Right cardiac atrium (tissue), 5 donors: ENCODE data around the gene EBF3. TPM values are rescaled to one million over a fixed set of nuclear protein-coding genes. Genes with fewer than 3 reads are reported as not detected.

Source experiments
- ATAC-seq, 2 donors: fragments of 200-7000 bp; cut with Tn5 transposase; one replicate each; pipeline versions ENCODE4 v1.8.0 to v1.9.1; 2020; ENCODE audit warnings: moderate library complexity in 2 of 2, mild to moderate bottlenecking in 1 of 2
- DNase-seq, 3 donors: peaks; one replicate each; pipeline ENCODE4 v3.0.0-alpha.2; 2020
- H3K27ac ChIP-seq: one replicate; pipeline ENCODE4 v1.5.1; 2013; ENCODE audit warnings: mild to moderate bottlenecking, low read length, control low read depth, moderate library complexity
- H3K27me3 ChIP-seq: one replicate; pipeline ENCODE4 v1.6.1; 2013; ENCODE audit not compliant: control insufficient read depth, insufficient read depth
- H3K4me1 ChIP-seq: one replicate; pipeline ENCODE4 v1.6.1; 2013; ENCODE audit warnings: low read length; ENCODE audit not compliant: control insufficient read depth, insufficient read depth
- H3K4me3 ChIP-seq: one replicate; pipeline ENCODE4 v1.5.1; 2013; ENCODE audit warnings: low read length, control low read depth
- H3K9me3 ChIP-seq: one replicate; pipeline ENCODE4 v1.6.1; 2013; ENCODE audit warnings: low read length; ENCODE audit not compliant: control insufficient read depth
- WGBS: extraction: QIAGEN DNeasy Blood & Tissue Kit; methylation state at CpG from one replicate; pipeline ENCODE4 v1.1.7; 2013; 5-methylcytosine and 5-hydroxymethylcytosine counted together
- intact Hi-C, 4 donors: fragments of 100-400 bp; cut with DNase I; formaldehyde crosslinking; loops; one replicate each; pipeline versions ENCODE4 v1.11.0 to v1.14.0; 2022 to 2023
- polyA plus RNA-seq: library from polyadenylated mRNA; stranded (reverse); fragments of 200-250 nt; gene quantifications from one replicate; pipeline ENCODE4 v1.2.3, GENCODE V29; 2013
- total RNA-seq, 4 donors: library from RNA; stranded (reverse); fragmentation: NEBNext Ultra II Directional; extraction: Animal tissue kit (Norgen Biotek cat#: 25700); gene quantifications; one replicate each; pipeline ENCODE4 v1.2.1, GENCODE V29; 2021
- donor health status: healthy with polysubstance abuse.
- donor health status: DM: no; HTN: yes; CAD: no.
- donor health status: DM: no; HTN: no; CAD: no.
- donor health status: DM: no; HTN: yes; CAD: no; lungs with severe emphysema.
- donor health status: DM: yes; HTN: yes; CAD: no.

The EBF3 gene
- total and polyA plus RNA-seq, 5 donors = 4.4 to 9.7 (median 8.5) TPM

- no peaks in the 10 kb centered on the region for H3K4me1 ChIP-seq
- no peak for DNase-seq
- intact Hi-C loops = loop anchor here in 1 of 4 donors (5.0 kb wide), 1 partner anchor 83 kb away; no protein-coding TSS in a partner anchor
- H3K4me3 ChIP-seq = peak overlapping the region; percentile 75
- WGBS = 31% methylated on average over 15 of the region's 15 CpGs
- H3K27me3 ChIP-seq = no peaks in the 10 kb centered on the region
- no peaks in the 10 kb centered on the region for H3K9me3 ChIP-seq
- no peak overlapping the region for H3K27ac ChIP-seq
- no peak for ATAC-seq
Observed at GRCh38 chr10:129965425-129965808, 1.3 kb upstream of the EBF3 start.

DNA sequence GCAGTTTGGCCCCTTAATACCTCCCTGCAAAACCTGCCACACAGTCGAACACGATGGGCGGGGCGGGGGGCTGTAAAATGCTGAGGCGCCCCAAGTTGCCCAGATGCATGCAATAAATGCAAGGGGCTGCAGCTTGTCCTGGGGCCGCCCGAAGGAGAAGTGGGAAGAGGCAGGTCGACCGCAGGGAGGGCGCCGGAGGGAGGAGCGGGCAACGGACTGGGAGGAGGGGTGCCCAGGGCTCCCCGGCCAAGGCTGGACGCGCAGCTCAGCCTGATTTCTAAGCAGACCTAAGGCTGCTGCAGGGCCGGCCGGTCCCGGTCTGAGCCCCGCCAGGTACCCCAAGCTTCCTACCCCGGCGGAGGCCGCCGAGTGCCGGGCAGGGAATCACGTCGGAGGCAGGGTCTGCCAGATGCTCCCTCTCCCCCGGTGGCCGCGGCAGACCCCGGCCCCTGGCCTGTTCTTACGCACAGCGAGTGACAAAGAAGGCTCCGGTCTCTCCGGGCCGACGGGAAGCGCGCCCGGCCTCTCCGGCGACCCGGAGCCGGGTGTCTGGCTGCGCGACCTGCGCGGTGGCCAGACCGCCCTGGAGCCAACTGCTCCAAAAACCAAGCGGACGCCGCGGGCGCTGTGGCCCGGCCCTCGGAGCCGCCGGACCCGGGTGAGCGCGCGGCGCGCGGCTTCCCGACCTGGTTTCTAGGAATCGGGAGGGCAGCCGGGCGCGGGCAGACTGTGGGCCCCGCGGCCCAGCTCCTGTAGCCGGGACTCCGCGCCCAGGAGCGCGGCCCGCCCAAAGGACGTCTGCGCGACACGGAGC, 744 bp upstream of the EBF3 start:
- Histone ChIP-seq H3K27ac (no peak overlapping the region), H3K9me3 (no peaks in the 10 kb centered on the region), H3K4me3 (peak overlapping the region; percentile 75), H3K27me3 (no peaks in the 10 kb centered on the region), H3K4me1 (no peaks in the 10 kb centered on the region)
- ATAC-seq = peak; percentile 19 to 30
- 4% methylated on average over 82 of the region's 82 CpGs for WGBS
- intact Hi-C loops = loop anchor here in 1 of 4 donors (5.0 kb wide), 2 partner anchors 73 to 83 kb away; no protein-coding TSS in a partner anchor
- peak; percentile 43 to 78 (median 74) for DNase-seq

- H3K4me3 ChIP-seq = peak overlapping the region; percentile 75
- ATAC-seq (no peak), DNase-seq (peak; percentile 47 to 80 (median 77))
- 1% methylated on average over 79 of the region's 79 CpGs for WGBS
- H3K27me3 ChIP-seq = no peaks in the 10 kb centered on the region
- no peaks in the 10 kb centered on the region for H3K4me1 ChIP-seq
- peak overlapping the region; percentile 67 for H3K27ac ChIP-seq
- intact Hi-C loops = loop anchor here in 1 of 4 donors (5.0 kb wide), 1 partner anchor 71 kb away; no protein-coding TSS in a partner anchor
- no peaks in the 10 kb centered on the region for H3K9me3 ChIP-seq
Observed at GRCh38 chr10:129962872-129963640, 1.0 kb downstream of the EBF3 start.

GRCh38 chr10:129962031-129962871, 1.8 kb downstream of the EBF3 start:
- H3K4me1 ChIP-seq = no peaks in the 10 kb centered on the region
- intact Hi-C loops = loop anchor here in 1 of 4 donors (5.0 kb wide), 1 partner anchor 70 kb away; no protein-coding TSS in a partner anchor
- no peak for DNase-seq
- ATAC-seq = no peak
- H3K27me3 ChIP-seq = no peaks in the 10 kb centered on the region
- WGBS = 6% methylated on average over 18 of the region's 18 CpGs
- no peaks in the 10 kb centered on the region for H3K9me3 ChIP-seq
- H3K4me3 ChIP-seq = peak overlapping the region; percentile 75
- H3K27ac ChIP-seq = peak overlapping the region; percentile 76

- peak overlapping the region; percentile 76 for H3K27ac ChIP-seq
- intact Hi-C loops = loop anchor here in 1 of 4 donors (5.0 kb wide), 1 partner anchor 69 kb away; no protein-coding TSS in a partner anchor
- no peak for DNase-seq
- ATAC-seq = no peak
- no peaks in the 10 kb centered on the region for H3K9me3 ChIP-seq
- 7% methylated on average over 7 of the region's 7 CpGs for WGBS
- H3K4me3 ChIP-seq = peak overlapping the region; percentile 75
- H3K4me1 ChIP-seq = no peaks in the 10 kb centered on the region
- H3K27me3 ChIP-seq = no peaks in the 10 kb centered on the region
Observed at GRCh38 chr10:129961157-129961701, 2.8 kb downstream of the EBF3 start.

DNA sequence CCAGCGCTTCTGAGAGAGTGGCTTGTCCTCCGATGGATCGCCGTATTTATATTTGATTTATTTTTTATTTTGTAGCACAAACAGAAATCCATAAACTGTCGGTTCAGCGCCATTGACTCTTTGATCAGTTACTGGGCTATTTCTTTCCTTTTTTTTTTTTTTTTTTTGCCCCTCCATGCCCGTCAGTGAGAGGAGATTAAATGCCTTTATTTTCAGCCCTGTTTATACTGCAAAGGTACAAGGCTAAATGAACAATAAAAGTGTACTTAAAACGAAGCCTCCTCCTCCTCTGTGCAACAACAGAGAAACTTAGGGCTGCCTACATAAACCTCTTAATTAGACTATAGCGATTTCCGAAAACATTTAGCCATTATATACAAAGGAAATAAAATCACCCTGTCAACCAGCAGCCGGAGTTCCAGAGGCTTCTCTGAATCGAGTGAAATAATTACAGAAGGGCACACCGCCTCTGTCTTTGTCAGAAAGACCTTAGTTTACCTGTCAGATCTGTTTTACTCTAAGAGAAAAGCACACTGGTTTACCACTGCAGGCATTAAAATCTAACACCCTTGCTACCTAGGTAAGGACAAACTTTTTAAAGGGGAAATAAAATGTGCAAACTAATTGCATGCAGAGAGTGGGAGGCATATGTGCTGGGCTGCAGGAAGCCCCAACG, 3.5 kb downstream of the EBF3 start:
- H3K27me3 ChIP-seq = no peaks in the 10 kb centered on the region
- peak overlapping the region; percentile 75 for H3K4me3 ChIP-seq
- H3K4me1 ChIP-seq = no peaks in the 10 kb centered on the region
- H3K27ac ChIP-seq = peak overlapping the region; percentile 76
- ATAC-seq (no peak), DNase-seq (no peak)
- intact Hi-C loops = loop anchor here in 1 of 4 donors (5.0 kb wide), 1 partner anchor 68 kb away; no protein-coding TSS in a partner anchor
- H3K9me3 ChIP-seq = no peaks in the 10 kb centered on the region
- whole genome bisulfite sequencing = 10% methylated on average over 14 of the region's 14 CpGs

GRCh38 chr10:129959544-129960480, 4.3 kb downstream of the EBF3 start:
- Histone ChIP-seq H3K4me1 (no peaks in the 10 kb centered on the region), H3K27ac (peak overlapping the region; percentile 68), H3K27me3 (no peaks in the 10 kb centered on the region), H3K4me3 (peak overlapping the region; percentile 75), H3K9me3 (no peaks in the 10 kb centered on the region)
- ATAC-seq (no peak), DNase-seq (peak in 1 of 3 donors; percentile 57)
- WGBS = 4% methylated on average over 83 of the region's 83 CpGs
- intact Hi-C loops = loop anchor here in 1 of 4 donors (5.0 kb wide), 1 partner anchor 68 kb away; no protein-coding TSS in a partner anchor

DNA sequence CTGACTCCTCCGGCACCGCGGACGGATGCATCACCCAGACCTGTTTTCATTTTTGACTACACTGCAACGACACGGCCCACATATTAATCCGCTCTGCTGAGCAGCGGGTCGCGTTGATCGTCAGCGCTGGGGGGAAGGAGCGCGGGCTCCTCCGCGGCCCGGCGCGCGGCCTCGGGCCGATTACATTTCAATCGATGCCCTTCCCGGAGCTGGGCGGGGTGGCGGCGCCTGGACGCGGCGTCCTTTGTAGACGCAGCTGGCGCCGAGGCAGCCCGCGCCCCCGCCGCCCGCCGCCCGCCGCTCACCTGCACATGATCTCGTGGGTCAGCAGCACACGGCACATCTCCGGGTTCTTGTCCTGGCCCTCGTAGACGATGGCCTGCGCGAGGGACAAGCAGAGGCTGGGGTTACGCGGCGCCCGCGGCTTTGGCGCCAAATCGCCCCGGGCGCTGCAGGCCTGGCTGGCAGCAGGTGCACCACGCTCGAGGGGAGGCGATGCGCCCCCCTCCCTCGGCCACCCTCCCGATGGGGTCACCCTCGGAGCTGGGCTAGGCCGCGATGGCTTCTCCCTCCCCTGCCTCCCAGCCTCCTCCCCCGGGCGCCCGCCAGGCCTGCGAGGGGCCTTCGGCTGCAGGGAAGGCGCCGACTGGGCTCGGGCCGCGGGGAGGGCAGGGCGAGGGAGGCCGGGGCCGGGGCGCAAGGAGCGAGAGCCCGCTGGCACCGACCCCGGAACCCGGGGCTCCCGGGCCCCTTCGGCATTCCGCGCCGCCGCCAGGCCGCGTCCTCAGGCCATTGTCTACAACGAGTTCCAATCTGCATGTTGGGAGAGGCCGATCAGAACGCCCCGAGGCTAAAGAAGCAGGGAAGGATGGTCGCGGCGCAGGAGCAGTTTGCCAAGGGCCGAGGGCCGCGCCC, 5.2 kb downstream of the EBF3 start:
- peak overlapping the region; percentile 68 for H3K27ac ChIP-seq
- 12% methylated on average over 102 of the region's 103 CpGs for WGBS
- no peaks in the 10 kb centered on the region for H3K9me3 ChIP-seq
- no peaks in the 10 kb centered on the region for H3K27me3 ChIP-seq
- H3K4me1 ChIP-seq = no peaks in the 10 kb centered on the region
- DNase-seq (peak in 2 of 3 donors; percentile 53 to 66), ATAC-seq (peak in 1 of 2 donors; percentile 15)
- intact Hi-C loops = no loop called here
- H3K4me3 ChIP-seq = peak overlapping the region; percentile 75
